ENCODE measurements around the gene RNF128.

RNF128 gene

GRCh38 chrX:106726485-106727437 lies at the start of gene RNF128:
Gene RNF128 (plus strand): TSS chrX:106726701. CDS start chrX:106726914, 213 bp downstream.
- DNase-seq = peak; percentile 12

DNA sequence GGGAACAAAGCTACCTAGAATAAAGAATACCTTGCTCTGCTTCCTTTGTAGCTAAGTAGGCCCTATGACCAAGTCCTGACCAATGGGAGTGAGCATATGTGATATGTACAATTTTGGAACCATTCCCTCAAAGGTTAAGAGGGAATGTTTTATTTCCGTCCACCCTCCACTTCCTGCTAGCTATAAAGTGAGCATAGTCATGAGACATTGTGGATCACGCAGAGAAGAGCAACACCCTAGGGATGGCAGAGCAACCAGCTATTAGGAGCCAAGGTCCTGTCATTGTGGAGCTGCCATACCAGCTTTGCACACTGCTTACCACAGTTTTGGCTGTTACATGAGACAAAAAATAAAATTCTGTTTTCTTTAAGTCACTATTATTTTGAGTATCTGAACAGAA lies 45.8 kb upstream of the RNF128 start:
- no peak for DNase-seq

DNA sequence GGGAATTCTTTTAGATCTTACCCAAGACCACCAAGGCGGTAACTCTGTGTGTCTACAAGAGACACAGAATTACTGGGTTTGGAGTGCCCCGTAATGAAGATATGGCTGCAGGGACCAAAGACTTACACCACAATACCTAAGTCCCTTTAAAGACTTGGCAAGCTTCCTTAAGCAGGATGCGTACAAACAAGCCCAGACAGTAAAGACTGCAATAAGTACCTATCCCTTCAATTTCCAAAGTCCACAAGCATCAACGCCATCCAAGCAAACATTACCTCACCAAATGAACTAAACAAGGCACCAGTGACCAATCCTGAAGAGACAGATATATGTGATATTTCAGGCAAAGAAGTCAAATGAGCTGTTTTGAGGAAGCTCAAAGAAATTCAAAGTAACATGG lies 42.3 kb upstream of the RNF128 start:
- DNase-seq = no peak

GRCh38 chrX:106692425-106693065 lies 34.0 kb upstream of the RNF128 start:
- no peak for DNase-seq

DNA sequence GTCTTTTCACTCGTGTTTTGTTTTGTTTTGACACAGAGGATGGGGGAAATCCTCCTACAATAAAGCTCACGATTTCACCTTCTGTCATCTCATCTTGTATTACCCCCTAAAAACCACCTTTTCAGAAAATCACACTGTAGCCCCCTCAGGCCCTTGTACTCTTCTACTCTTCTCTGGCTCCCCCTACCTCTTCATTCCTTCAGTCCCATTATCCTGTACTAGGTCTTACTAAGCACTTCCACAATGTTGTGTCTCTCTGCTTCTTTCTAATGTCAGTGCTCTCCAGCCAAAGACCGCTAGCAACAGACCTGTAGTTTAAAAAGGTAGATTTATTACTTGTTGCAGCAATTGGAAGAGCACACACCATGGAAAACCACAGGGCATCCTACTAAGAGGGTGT lies 30.0 kb upstream of the RNF128 start:
- DNase-seq = no peak

DNA sequence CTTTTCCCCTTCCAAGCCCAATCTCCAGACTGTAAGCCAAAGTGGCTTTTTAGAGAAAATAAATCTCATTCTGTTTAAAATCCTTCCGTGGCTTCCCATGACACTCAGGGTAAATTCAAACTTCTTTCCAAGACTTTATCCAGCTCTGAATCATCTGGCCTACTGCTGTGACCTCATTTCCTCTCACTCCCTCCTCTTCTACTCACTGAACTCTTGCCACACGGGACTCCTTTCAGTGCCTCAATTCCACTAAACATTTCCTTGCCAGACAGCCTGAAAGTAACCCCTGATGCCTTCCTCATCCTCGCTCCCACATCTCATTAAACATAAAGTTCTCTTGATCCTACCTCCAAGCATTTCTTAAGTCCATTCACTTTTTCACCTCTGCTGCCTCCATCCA lies 27.8 kb upstream of the RNF128 start:
- DNase-seq = peak; percentile 5

DNA sequence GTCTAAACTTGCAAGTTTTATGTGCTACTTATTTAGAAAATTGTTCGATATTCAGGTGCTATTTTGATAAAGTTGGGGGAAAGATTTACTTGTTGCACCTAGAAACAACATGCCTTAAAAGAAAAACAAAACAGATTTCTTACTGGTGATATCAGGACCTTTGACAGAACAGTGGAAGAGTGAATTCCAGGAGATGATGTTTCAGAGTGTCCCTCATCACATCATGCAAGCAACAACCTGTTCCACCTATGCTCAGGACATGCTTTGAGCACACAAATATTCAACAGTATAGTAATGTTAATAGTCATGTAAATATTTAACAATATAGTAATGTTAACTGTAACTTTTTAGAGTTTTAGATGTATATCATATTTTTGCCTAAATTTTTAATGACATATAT lies 23.9 kb upstream of the RNF128 start:
- no peak for DNase-seq

DNA sequence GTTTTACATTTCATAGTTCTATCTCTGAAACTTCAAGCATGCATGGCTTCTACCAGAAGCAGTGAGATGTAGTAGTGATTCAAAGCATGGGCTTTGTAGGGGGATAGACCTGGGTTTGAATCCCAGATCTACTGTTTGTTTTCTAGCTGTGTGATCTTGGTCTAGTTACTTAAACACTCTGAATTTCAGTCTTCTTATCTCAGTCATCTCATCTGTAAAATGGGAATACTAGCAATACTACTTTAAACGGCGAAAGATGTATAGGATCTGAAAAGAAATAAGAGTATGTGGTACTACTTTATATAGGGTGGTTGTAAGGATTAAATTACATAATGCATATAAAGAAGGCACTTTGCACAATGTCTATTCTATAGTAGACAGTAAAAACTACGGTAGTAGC lies 20.0 kb upstream of the RNF128 start:
- DNase-seq = no peak

DNA sequence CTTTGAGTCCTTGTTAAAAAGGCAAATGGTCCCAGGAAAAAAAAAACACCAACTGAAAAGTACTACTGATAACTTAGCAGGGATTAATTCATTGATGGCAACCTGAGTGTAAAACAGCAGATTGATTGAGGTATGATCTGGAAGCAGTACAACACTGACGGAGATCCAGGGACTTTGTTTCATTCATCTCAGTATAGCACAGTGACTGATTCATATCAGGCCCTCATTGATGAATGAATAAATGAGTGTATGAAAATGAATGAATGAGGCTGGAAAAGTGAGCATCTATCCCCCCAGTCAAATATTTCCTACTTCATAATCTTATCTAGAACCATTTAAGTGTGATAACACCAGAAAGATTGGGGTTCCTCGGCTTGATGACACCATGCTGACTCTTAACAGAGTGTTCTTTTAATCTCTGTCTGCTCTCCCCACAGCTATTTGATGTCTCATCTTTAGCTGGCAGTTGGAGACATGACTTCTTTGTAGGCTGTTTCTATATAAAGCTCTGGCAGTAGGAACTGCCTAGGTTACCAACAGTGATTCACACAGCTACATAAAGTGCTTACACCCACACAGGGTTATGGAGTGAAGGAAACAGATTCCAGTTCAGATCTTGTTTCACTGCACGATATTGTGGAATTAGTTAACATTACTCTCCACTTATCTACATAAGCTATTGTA lies 18.6 kb upstream of the RNF128 start:
- peak; percentile 85 for DNase-seq

GRCh38 chrX:106710771-106711170 lies 15.7 kb upstream of the RNF128 start:
- no peak for DNase-seq

GRCh38 chrX:106711375-106711774 lies 15.1 kb upstream of the RNF128 start:
- DNase-seq = no peak

- DNase-seq = no peak
Observed at GRCh38 chrX:106716004-106716403, 10.5 kb upstream of the RNF128 start.

- DNase-seq = no peak
Observed at GRCh38 chrX:106716463-106716862, 10.0 kb upstream of the RNF128 start.

GRCh38 chrX:106718709-106719108 lies 7.8 kb upstream of the RNF128 start:
- no peak for DNase-seq

- DNase-seq = no peak
Observed at GRCh38 chrX:106725931-106726330, 570 bp upstream of the RNF128 start.

GRCh38 chrX:106728337-106728736 lies 1.8 kb downstream of the RNF128 start:
- DNase-seq = no peak

DNA sequence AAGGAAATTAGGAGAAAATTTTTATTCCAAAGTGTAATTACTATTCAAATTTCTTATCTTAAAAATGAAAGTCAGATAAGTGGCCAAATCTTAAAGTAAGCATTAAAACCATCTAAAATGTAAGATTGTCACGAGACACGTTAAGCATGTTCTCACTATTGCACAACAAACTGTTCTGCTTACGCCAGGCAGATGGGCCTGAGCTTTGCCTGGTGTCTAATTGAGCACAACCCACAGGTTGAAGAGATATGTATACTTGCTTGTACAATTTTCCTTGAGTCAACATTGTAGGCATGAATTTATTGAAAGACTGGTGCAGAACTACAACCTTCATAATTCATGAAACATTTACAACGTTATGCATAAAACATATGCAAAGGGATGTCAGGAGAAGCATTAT lies 3.9 kb downstream of the RNF128 start:
- DNase-seq = no peak

DNA sequence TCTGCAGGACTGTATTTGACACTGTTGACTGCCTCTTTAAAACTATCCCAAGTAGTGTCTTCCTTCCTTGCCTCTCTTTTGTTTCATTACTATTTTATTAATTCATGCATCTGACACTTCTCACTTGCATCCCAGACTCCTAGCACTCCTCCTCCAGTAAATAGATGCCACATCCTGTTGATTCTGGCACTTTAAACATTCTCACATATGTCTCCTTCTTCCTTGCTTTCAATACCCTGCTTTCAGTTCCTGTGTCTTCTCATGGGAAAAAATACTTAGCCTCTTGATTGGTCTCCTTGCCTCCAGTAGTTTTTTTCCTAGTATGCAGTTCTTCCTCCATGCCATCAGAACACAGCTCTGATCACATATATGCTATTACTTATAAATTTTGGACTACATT lies 5.1 kb downstream of the RNF128 start:
- DNase-seq = no peak

DNA sequence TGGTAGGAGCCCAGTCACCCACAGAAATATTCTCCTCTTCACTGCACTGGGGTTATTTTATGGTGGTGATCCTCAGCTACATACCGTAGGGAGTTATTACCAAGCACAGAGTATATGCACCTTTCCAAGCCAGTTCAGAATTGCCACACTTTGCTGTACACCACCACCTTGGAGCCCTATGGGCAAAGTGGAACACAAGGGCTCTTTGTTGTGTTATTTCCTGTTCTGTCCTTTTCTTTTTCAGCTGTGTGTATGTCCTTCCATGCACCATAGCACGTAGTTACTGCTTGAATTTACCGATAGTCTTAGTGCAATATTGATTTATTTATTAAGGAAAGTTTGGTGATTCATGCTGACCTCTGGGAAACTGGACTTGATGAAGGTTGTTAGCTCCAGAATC lies 8.3 kb downstream of the RNF128 start:
- DNase-seq = no peak

DNA sequence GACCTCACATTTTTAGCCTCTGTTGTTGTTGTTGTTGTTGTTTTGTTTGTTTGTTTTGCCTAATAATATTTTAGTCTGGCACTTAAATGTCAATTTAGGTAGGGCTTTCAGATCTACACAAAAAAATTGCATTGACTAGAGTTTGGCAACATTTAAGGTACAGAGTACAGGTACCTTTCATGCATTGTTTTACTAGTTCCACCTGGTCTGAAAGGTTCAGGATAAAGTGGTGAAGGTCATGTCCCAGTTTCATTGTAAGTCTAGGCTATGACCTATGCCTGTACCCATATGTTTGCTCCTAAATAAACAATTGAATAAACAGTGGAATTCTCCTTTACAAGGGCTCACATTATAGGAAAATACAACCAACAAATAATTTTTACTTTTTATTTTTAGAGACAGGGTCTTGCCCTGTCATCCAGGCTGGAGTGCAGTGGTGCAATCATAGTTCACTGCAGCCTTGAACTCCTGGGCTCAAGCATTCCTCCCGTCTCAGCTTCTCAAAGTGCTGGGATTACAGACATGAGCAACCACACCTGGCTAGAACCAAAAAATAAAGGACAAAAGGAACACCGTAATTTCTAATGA lies 13.8 kb downstream of the RNF128 start:
- DNase-seq = no peak

DNA sequence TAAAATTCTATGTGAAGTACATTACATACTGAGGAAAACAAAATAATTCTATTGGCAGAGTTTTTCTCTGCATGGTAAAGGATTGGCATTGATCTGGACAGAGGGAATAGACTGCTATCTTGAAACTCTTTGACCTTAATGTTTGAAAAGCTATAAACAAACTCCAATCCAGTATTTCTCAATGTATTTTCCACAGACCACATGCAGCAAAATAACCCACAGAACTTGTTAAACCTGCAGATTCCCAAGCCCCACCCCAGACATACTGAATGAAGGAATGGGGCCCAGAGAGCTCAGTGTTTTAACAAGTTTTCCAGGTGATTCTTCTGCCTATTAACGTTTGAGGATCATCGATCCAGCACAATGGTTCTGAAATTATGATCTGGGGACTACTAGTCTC lies 15.7 kb downstream of the RNF128 start:
- no peak for DNase-seq

GRCh38 chrX:106742805-106743204 lies 16.3 kb downstream of the RNF128 start:
- DNase-seq = no peak

- DNase-seq = no peak
Observed at GRCh38 chrX:106748377-106748776, 21.9 kb downstream of the RNF128 start.
